Measurements from ENCODE around the gene TRIM34. TPM values are rescaled to one million over a fixed set of nuclear protein-coding genes. Genes with fewer than 3 reads are reported as not detected.
"Not testable (repeated sequence)": the region's sequence is repeated elsewhere in the genome, so short reads cannot be mapped to it uniquely, and the experiment has no call there.

TRIM34 gene
- total RNA-seq, 2 experiments from 2014 or later = 13.1 to 16.1 TPM

DNA sequence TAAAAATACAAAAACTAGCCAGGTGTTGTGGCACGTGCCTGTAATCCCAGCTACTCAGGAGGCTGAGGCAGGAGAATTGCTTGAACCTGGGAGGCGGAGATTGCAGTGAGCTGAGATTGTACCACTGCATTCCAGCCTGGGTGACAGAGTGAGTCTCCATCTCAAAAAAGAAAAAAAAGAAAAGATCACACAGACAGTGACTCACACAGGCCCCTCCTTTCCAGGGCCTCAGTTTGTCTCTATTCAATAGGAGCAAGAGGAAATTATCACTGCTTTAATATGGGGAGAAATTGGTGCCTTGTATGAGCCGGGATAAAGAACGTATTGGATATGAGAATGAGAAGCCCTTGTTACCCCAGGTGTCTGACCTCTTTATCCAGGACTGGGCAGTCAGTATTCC, 22.0 kb upstream of the TRIM34 start:
- not testable (repeated sequence) for ATAC-seq; H3K4me1 Mint-ChIP-seq; H3K9me3 Mint-ChIP-seq (ENCODE audit: low read depth); DNase-seq; H3K4me3 Mint-ChIP-seq; H3K36me3 Mint-ChIP-seq; H3K27ac Mint-ChIP-seq; H3K27me3 Mint-ChIP-seq
- CTCF ChIA-PET = interaction anchor here (1.1 kb wide), 1 partner anchor 207 kb away, joined by 4 read pairs; no protein-coding TSS in a partner anchor

DNA sequence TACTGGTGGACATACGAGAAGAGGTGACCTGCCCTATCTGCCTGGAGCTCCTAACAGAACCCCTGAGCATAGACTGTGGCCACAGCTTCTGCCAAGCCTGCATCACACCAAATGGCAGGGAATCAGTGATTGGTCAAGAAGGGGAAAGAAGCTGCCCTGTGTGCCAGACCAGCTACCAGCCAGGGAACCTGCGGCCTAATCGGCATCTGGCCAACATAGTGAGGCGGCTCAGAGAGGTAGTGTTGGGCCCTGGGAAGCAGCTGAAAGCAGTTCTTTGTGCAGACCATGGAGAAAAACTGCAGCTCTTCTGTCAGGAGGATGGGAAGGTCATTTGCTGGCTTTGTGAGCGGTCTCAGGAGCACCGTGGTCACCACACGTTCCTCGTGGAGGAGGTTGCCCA, 21.5 kb upstream of the TRIM34 start:
- no peaks in the 10 kb centered on the region for H3K9me3 Mint-ChIP-seq (ENCODE audit: low read depth)
- H3K4me1 Mint-ChIP-seq = no peaks in the 10 kb centered on the region

GRCh38 chr11:5604896-5605295, 19.9 kb upstream of the TRIM34 start:
- ATAC-seq = no peak
- no peaks in the 10 kb centered on the region for H3K36me3 Mint-ChIP-seq
- H3K4me3 Mint-ChIP-seq = no peak overlapping the region
- no peak overlapping the region for H3K27ac Mint-ChIP-seq
- H3K27me3 Mint-ChIP-seq = no peaks in the 10 kb centered on the region
- no peaks in the 10 kb centered on the region for H3K9me3 Mint-ChIP-seq (ENCODE audit: low read depth)
- H3K4me1 Mint-ChIP-seq = no peaks in the 10 kb centered on the region
- CTCF ChIA-PET = no interaction called here
- no peak for DNase-seq

More for the DNA sequence above, 21.5 kb upstream of the TRIM34 start:
- Mint-ChIP-seq H3K27ac (no peak overlapping the region), H3K27me3 (no peaks in the 10 kb centered on the region), H3K4me3 (no peak overlapping the region), H3K36me3 (no peaks in the 10 kb centered on the region)
- CTCF ChIA-PET = no interaction called here
- DNase-seq (no peak), ATAC-seq (no peak)

DNA sequence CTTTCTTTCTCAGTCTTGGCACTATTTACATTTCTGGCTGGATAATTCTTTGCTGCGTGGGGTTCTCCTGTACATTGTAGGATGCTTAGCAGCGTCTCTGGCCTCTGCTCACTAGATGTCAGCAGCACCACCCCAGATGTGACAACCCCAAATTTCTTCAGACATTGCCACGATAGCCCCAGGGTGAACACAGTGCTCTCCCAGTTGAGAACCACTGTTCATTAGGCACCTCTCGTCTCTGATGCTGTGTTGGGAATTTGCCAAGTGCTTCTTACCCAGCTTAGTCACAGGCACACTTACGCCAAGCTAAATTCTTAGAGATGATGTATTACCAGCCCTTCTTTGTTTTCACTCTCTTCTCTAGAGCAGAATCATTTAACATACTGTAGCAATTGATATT, 19.0 kb upstream of the TRIM34 start:
- CTCF ChIA-PET = no interaction called here
- ATAC-seq (no peak), DNase-seq (no peak)
- Mint-ChIP-seq H3K9me3 (ENCODE audit: low read depth) (no peaks in the 10 kb centered on the region), H3K36me3 (no peaks in the 10 kb centered on the region), H3K4me3 (no peak overlapping the region), H3K27ac (no peak overlapping the region), H3K4me1 (peaks cover 6% of the 10 kb centered on the region), H3K27me3 (no peaks in the 10 kb centered on the region)

GRCh38 chr11:5608808-5609207, 16.0 kb upstream of the TRIM34 start:
- no peak for DNase-seq
- H3K36me3 Mint-ChIP-seq = no peaks in the 10 kb centered on the region
- no peak overlapping the region for H3K27ac Mint-ChIP-seq
- no peak overlapping the region for H3K4me3 Mint-ChIP-seq
- H3K27me3 Mint-ChIP-seq = no peaks in the 10 kb centered on the region
- ATAC-seq = no peak
- H3K9me3 Mint-ChIP-seq (ENCODE audit: low read depth) = no peaks in the 10 kb centered on the region
- peaks cover 8% of the 10 kb centered on the region for H3K4me1 Mint-ChIP-seq
- CTCF ChIA-PET = no interaction called here

DNA sequence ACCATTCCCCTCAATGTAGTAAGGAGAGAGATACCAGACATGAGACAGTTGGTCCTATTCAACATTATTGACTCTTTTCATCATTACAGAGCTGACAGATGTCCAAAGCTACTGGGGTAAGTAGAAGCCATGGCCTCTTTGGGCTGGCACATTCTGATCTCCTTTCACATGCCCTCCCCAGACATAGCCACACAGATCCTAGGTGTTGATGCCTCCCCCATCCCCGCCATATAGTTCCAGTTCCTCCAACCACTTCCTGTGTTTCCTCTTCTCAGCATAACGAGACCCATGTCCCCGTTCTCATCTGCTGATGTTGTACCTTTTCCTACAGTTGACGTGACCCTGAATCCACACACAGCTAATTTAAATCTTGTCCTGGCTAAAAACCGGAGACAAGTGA, 14.4 kb upstream of the TRIM34 start:
- H3K27me3 Mint-ChIP-seq = no peaks in the 10 kb centered on the region
- no peaks in the 10 kb centered on the region for H3K36me3 Mint-ChIP-seq
- CTCF ChIA-PET = no interaction called here

GRCh38 chr11:5611627-5612026, 13.2 kb upstream of the TRIM34 start:
- ATAC-seq (no peak), DNase-seq (no peak)
- CTCF ChIA-PET = no interaction called here
- Mint-ChIP-seq H3K27me3 (no peaks in the 10 kb centered on the region), H3K27ac (no peak overlapping the region), H3K4me1 (peaks cover 8% of the 10 kb centered on the region), H3K4me3 (no peak overlapping the region), H3K36me3 (no peaks in the 10 kb centered on the region), H3K9me3 (ENCODE audit: low read depth) (no peaks in the 10 kb centered on the region)

More for the DNA sequence above, 14.4 kb upstream of the TRIM34 start:
- Mint-ChIP-seq H3K4me3 (no peak overlapping the region), H3K4me1 (peaks cover 8% of the 10 kb centered on the region), H3K27ac (no peak overlapping the region), H3K9me3 (ENCODE audit: low read depth) (no peaks in the 10 kb centered on the region)
- ATAC-seq = no peak
- DNase-seq = no peak

DNA sequence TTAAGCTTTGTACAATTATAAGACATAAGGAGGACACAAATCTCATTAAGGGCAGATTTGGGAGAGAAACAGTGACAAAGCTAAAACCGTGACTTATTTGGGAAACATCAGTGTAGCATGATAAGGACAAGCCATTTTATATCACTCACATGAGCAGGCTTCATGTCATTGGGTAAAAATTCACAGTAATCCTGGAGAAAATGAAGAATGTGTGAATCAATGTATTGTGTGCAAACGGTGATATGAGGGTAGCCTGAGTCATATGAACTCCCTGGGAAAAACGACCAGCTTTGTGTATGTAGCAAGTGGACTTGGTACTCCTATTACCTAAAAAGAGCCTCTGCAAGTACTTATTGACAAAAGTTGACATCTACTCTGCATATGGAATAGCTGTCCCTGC, 6.0 kb upstream of the TRIM34 start:
- no peak for ATAC-seq
- no peak for DNase-seq
- H3K4me3 Mint-ChIP-seq = no peak overlapping the region
- no peak overlapping the region for H3K27ac Mint-ChIP-seq
- peaks cover 7% of the 10 kb centered on the region for H3K4me1 Mint-ChIP-seq
- no peaks in the 10 kb centered on the region for H3K9me3 Mint-ChIP-seq (ENCODE audit: low read depth)
- peaks cover 16% of the 10 kb centered on the region for H3K36me3 Mint-ChIP-seq
- no peaks in the 10 kb centered on the region for H3K27me3 Mint-ChIP-seq
- CTCF ChIA-PET = interaction anchor here (1.2 to 1.5 kb wide), 2 partner anchors 13 to 66 kb away, joined by 3 to 4 read pairs; partner anchors contain the start of gene TRIM5

DNA sequence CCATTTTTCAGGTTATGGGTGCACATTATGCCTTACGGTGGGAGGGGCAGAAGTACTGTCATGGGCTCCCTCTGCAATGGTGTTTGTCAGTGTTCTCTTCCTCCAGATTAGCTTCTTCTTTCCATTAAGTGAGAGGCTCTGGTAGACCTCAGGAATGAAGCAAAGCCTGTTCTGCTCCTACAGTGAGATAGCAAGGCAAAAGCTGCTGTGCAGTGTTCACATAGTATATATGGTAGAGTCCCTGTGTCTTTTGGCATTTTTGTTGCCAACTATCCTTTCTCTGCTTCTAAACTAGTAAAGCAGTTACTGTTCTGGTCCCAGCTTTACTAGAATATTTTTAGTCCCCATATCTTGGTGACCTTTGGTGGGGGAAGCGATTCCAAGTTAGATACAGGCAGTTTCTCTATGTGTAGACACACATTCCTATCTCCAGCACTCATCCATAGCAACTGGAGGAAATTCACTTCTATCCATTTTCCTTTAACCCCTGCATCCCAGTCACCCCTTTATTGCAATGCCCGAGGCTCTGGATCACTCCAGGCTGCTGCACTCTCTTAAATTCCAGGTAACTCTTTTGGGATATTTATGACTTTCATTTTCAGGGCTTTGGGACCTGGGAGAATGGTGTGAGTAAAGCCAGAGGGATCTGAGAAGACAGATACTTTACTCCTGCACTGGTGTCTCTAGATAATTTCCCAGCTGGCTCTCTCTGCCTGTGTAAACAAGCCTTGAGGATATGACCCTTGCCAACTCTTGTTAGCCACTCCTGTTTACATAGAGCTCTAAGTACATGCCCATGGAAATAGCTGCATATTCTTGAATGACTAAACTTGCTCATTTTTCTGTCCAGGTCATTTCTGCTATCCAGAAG, 3.9 kb upstream of the TRIM34 start:
- H3K27me3 Mint-ChIP-seq = no peaks in the 10 kb centered on the region
- H3K27ac Mint-ChIP-seq = no peak overlapping the region
- peaks cover 15% of the 10 kb centered on the region for H3K4me1 Mint-ChIP-seq
- H3K4me3 Mint-ChIP-seq = no peak overlapping the region
- CTCF ChIA-PET = interaction anchor here (0.9 to 1.4 kb wide), 5 partner anchors 14 to 189 kb away, joined by 3 to 5 read pairs (median 3); no protein-coding TSS in a partner anchor
- H3K9me3 Mint-ChIP-seq (ENCODE audit: low read depth) = no peaks in the 10 kb centered on the region
- ATAC-seq (no peak), DNase-seq (no peak)
- H3K36me3 Mint-ChIP-seq = peaks cover 21% of the 10 kb centered on the region

DNA sequence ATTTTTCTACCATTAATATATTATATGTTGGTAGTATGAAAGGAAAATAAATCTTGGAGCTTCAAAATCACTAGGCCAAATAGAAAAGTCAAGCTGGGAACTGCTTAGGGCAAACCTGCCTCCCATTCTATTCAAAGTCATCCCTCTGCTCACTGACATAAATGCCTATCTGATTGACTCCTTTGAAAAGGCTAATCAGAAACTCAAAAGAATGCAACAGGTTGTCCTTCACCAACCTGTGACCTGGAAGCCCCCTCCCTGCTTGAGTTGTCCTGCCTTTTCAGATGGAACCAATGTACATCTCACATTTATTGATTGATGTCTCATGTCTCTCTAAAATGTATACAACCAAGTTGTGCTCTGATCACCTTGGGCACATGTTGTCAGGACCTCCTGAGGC, 3.2 kb upstream of the TRIM34 start:
- Mint-ChIP-seq H3K27ac (peak overlapping the region; percentile 40), H3K9me3 (ENCODE audit: low read depth) (no peaks in the 10 kb centered on the region), H3K27me3 (no peaks in the 10 kb centered on the region), H3K36me3 (peaks cover 23% of the 10 kb centered on the region), H3K4me3 (no peak overlapping the region), H3K4me1 (peaks cover 22% of the 10 kb centered on the region)
- CTCF ChIA-PET = interaction anchor here (1.1 to 1.2 kb wide), 2 partner anchors 13 to 21 kb away, joined by 3 to 5 read pairs; no protein-coding TSS in a partner anchor
- DNase-seq (no peak), ATAC-seq (no peak)

GRCh38 chr11:5622802-5623201, 2.0 kb upstream of the TRIM34 start:
- CTCF ChIA-PET = interaction anchor here (0.7 kb wide), 1 partner anchor 24 kb away, joined by 3 read pairs; no protein-coding TSS in a partner anchor
- H3K27me3 Mint-ChIP-seq = no peaks in the 10 kb centered on the region
- H3K27ac Mint-ChIP-seq = peak overlapping the region; percentile 44
- no peak for ATAC-seq
- H3K4me3 Mint-ChIP-seq = peak overlapping the region; percentile 30
- peaks cover 34% of the 10 kb centered on the region for H3K4me1 Mint-ChIP-seq
- H3K36me3 Mint-ChIP-seq = peaks cover 25% of the 10 kb centered on the region
- H3K9me3 Mint-ChIP-seq (ENCODE audit: low read depth) = no peaks in the 10 kb centered on the region
- no peak for DNase-seq

- Mint-ChIP-seq H3K27me3 (no peaks in the 10 kb centered on the region), H3K9me3 (ENCODE audit: low read depth) (no peaks in the 10 kb centered on the region), H3K4me3 (peak overlapping the region; percentile 90), H3K36me3 (peaks cover 38% of the 10 kb centered on the region), H3K4me1 (peaks cover 45% of the 10 kb centered on the region), H3K27ac (peak overlapping the region; percentile 91)
- ATAC-seq (no peak), DNase-seq (no peak)
- CTCF ChIA-PET = interaction anchor here (0.6 to 1.3 kb wide), 5 partner anchors 25 to 738 kb away, joined by 4 to 6 read pairs (median 4); partner anchors contain the start of gene TRIM5
Observed at GRCh38 chr11:5625281-5625680, 480 bp downstream of the TRIM34 start.

- CTCF ChIA-PET = interaction anchor here (0.7 kb wide), 1 partner anchor 9 kb away, joined by 3 read pairs; no protein-coding TSS in a partner anchor
- Mint-ChIP-seq H3K27ac (peak overlapping the region; percentile 91), H3K36me3 (peaks cover 38% of the 10 kb centered on the region), H3K27me3 (no peaks in the 10 kb centered on the region), H3K9me3 (ENCODE audit: low read depth) (no peaks in the 10 kb centered on the region), H3K4me3 (peak overlapping the region; percentile 90), H3K4me1 (peaks cover 42% of the 10 kb centered on the region)
- ATAC-seq (no peak), DNase-seq (no peak)
Observed at GRCh38 chr11:5626196-5626595, 1.4 kb downstream of the TRIM34 start.

DNA sequence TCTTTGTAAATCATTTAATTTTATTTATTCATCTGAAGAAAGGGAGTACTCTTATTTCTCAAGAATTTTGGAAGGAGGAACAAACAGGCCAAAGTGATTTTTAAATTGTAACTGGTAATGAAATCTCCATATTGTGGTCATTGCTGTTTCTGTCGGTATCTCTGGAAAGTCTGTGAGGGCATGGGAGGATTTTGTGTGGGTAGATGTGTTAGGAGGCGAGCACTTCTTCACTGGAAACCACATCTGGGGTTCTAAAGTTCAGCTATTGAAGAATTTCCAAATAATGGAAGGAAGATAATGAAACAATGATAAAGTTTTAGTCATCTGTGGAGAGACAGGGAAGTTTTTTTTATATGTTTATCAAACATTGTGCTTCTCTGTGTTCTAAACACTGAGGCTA, 6.6 kb downstream of the TRIM34 start:
- H3K27me3 Mint-ChIP-seq = no peaks in the 10 kb centered on the region
- CTCF ChIA-PET = interaction anchor here (1.1 kb wide), 1 partner anchor 12 kb away, joined by 3 read pairs; no protein-coding TSS in a partner anchor
- H3K4me3 Mint-ChIP-seq = no peak overlapping the region
- no peak overlapping the region for H3K27ac Mint-ChIP-seq
- ATAC-seq = no peak
- DNase-seq = no peak
- peaks cover 50% of the 10 kb centered on the region for H3K36me3 Mint-ChIP-seq
- H3K9me3 Mint-ChIP-seq (ENCODE audit: low read depth) = no peaks in the 10 kb centered on the region
- peaks cover 31% of the 10 kb centered on the region for H3K4me1 Mint-ChIP-seq

All from activated CD8-positive, alpha-beta memory T cell treated with anti-CD3 and anti-CD28 coated beads, Interleukin-2, amount 10 ng/mL, durations not matched to agents 7 days and 5 days (primary cell).